ENCODE data around the gene RPP25. TPM values are rescaled to one million over a fixed set of nuclear protein-coding genes. Genes with fewer than 3 reads are reported as not detected.

Gene RPP25
- total and polyA plus RNA-seq, 2 donors (not counting 1 experiment from before 2014, with no cell fraction given): 0.92 to 3.1 TPM

GRCh38 chr15:74924525-74924924 lies 32.0 kb downstream of the RPP25 start:
- no peaks in the 10 kb centered on the region for H3K4me1 Mint-ChIP-seq
- intact Hi-C loops (cut with micrococcal nuclease): no loop called here
- TF ChIP-seq, protein P1, sequence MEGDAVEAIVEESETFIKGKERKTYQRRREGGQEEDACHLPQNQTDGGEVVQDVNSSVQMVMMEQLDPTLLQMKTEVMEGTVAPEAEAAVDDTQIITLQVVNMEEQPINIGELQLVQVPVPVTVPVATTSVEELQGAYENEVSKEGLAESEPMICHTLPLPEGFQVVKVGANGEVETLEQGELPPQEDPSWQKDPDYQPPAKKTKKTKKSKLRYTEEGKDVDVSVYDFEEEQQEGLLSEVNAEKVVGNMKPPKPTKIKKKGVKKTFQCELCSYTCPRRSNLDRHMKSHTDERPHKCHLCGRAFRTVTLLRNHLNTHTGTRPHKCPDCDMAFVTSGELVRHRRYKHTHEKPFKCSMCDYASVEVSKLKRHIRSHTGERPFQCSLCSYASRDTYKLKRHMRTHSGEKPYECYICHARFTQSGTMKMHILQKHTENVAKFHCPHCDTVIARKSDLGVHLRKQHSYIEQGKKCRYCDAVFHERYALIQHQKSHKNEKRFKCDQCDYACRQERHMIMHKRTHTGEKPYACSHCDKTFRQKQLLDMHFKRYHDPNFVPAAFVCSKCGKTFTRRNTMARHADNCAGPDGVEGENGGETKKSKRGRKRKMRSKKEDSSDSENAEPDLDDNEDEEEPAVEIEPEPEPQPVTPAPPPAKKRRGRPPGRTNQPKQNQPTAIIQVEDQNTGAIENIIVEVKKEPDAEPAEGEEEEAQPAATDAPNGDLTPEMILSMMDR (IDR thresholded peaks at IDR 0.05): no peak
- no peak for TF ChIP-seq EZH2 (IDR thresholded peaks at IDR 0.05; ENCODE audit: borderline replicate concordance, insufficient read depth, low read depth, low read length, poor library complexity, severe bottlenecking)
- no peak overlapping the region for H3K4me3 ChIP-seq (ENCODE audit: control extremely low read depth in 1 of 5, extremely low read depth in 1 of 5, insufficient read depth in 1 of 5, low read depth in 2 of 5, low read length in 4 of 5)
- peaks cover 2 to 64% of the 10 kb centered on the region in 2 experiments for H3K36me3 ChIP-seq (replicated peaks in 1 of 2; ENCODE audit: control extremely low read depth in 1 of 2, control insufficient read depth in 1 of 2, extremely low read depth in 1 of 2, insufficient read depth in 2 of 2, low read length in 1 of 2)
- ATAC-seq (ENCODE audit: low read depth): no peak
- H3K27me3 ChIP-seq (replicated peaks in 1 of 4; ENCODE audit: control extremely low read depth in 1 of 4, control insufficient read depth in 3 of 4, insufficient read depth in 4 of 4, low read length in 3 of 4): no peaks in the 10 kb centered on the region
- no peaks in the 10 kb centered on the region for H3K9me3 Mint-ChIP-seq (ENCODE audit: insufficient read depth)
- H3K9ac ChIP-seq (ENCODE audit: low read length): no peak overlapping the region
- POLR2A ChIA-PET: no interaction called here
- no peak for DNase-seq
- peaks cover 9% of the 10 kb centered on the region for H3K79me2 ChIP-seq (ENCODE audit: control insufficient read depth, insufficient read depth, low read length)
- no peak overlapping the region for H3K27ac ChIP-seq (ENCODE audit: low read length in 2 of 2)
- H2AFZ ChIP-seq (ENCODE audit: insufficient read depth, low read depth, low read length, poor library complexity, severe bottlenecking): no peak overlapping the region
- peaks cover 8% of the 10 kb centered on the region for H4K20me1 ChIP-seq (ENCODE audit: control insufficient read depth, insufficient read depth, low read length, poor library complexity, severe bottlenecking)
- H3K27me3 Mint-ChIP-seq: no peaks in the 10 kb centered on the region
- no peak overlapping the region for H3K4me3 Mint-ChIP-seq
- CTCF ChIA-PET: interaction anchor here (1.0 kb wide), 2 partner anchors 18 to 22 kb away, joined by 3 to 4 read pairs; partner anchors contain the start of gene FAM219B
- no peaks in the 10 kb centered on the region for H3K9me3 ChIP-seq (ENCODE audit: control extremely low read depth in 1 of 3, control insufficient read depth in 2 of 3, insufficient read depth in 1 of 3, low read length in 2 of 3)
- H3K27ac Mint-ChIP-seq: no peak overlapping the region
- no CpG with 5 or more reads among the region's 3 CpGs for WGBS (ENCODE audit: insufficient coverage)
- H3K4me1 ChIP-seq (ENCODE audit: control insufficient read depth in 2 of 2, insufficient read depth in 2 of 2, low read length in 2 of 2): no peaks in the 10 kb centered on the region
- H3K4me2 ChIP-seq (replicated peaks; ENCODE audit: low read depth, low read length, poor library complexity, severe bottlenecking): no peak overlapping the region

DNA sequence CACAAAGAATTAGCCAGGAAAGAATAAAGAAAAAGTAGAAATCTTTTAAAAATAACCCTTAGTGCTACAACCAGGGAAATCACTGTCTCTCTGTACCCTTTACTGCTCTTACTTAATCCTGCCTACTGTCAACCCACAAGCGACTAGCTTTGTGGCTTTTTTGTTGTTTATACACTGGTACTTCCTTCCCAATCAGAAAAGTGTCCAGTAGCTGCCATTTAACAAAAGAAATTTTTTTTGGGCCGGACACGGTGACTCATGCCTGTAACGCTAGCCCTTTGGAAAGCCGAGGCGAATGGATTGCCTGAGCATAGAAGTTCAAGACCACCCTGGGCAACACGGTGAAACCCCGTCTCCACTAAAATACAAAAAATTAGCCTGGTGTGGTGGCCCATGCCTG lies 36.1 kb downstream of the RPP25 start:
- ChIA-PET CTCF (interaction anchor here (1.4 to 1.9 kb wide), 2 partner anchors 19 to 78 kb away, joined by 3 to 4 read pairs; no protein-coding TSS in a partner anchor), POLR2A (no interaction called here)
- no peaks in the 10 kb centered on the region for H3K27me3 Mint-ChIP-seq
- H3K9me3 ChIP-seq (ENCODE audit: control extremely low read depth in 1 of 3, control insufficient read depth in 2 of 3, insufficient read depth in 1 of 3, low read length in 2 of 3): no peaks in the 10 kb centered on the region
- no peak overlapping the region for H3K27ac Mint-ChIP-seq
- no peak overlapping the region for H3K4me3 ChIP-seq (ENCODE audit: control extremely low read depth in 1 of 5, extremely low read depth in 1 of 5, insufficient read depth in 1 of 5, low read depth in 2 of 5, low read length in 4 of 5)
- H3K9me3 Mint-ChIP-seq (ENCODE audit: insufficient read depth): no peaks in the 10 kb centered on the region
- WGBS (ENCODE audit: insufficient coverage): 82% methylated on average over 7 of the region's 8 CpGs
- no peak overlapping the region for H3K9ac ChIP-seq (ENCODE audit: low read length)
- H3K27ac ChIP-seq (ENCODE audit: low read length in 2 of 2): no peak overlapping the region
- TF ChIP-seq, protein P1 (IDR thresholded peaks at IDR 0.05): no peak
- TF ChIP-seq EZH2 (IDR thresholded peaks at IDR 0.05; ENCODE audit: borderline replicate concordance, insufficient read depth, low read depth, low read length, poor library complexity, severe bottlenecking): no peak
- H3K36me3 ChIP-seq (replicated peaks in 1 of 2; ENCODE audit: control extremely low read depth in 1 of 2, control insufficient read depth in 1 of 2, extremely low read depth in 1 of 2, insufficient read depth in 2 of 2, low read length in 1 of 2): peaks cover 12 to 56% of the 10 kb centered on the region in 2 experiments
- no peaks in the 10 kb centered on the region for H3K4me1 ChIP-seq (ENCODE audit: control insufficient read depth in 2 of 2, insufficient read depth in 2 of 2, low read length in 2 of 2)
- H4K20me1 ChIP-seq (ENCODE audit: control insufficient read depth, insufficient read depth, low read length, poor library complexity, severe bottlenecking): no peaks in the 10 kb centered on the region
- H3K4me3 Mint-ChIP-seq: no peak overlapping the region
- no peak overlapping the region for H3K4me2 ChIP-seq (replicated peaks; ENCODE audit: low read depth, low read length, poor library complexity, severe bottlenecking)
- no peak overlapping the region for H2AFZ ChIP-seq (ENCODE audit: insufficient read depth, low read depth, low read length, poor library complexity, severe bottlenecking)
- H3K4me1 Mint-ChIP-seq: no peaks in the 10 kb centered on the region
- H3K27me3 ChIP-seq (replicated peaks in 1 of 4; ENCODE audit: control extremely low read depth in 1 of 4, control insufficient read depth in 3 of 4, insufficient read depth in 4 of 4, low read length in 3 of 4): no peaks in the 10 kb centered on the region
- H3K79me2 ChIP-seq (ENCODE audit: control insufficient read depth, insufficient read depth, low read length): no peaks in the 10 kb centered on the region
- no peak for ATAC-seq (ENCODE audit: low read depth)
- DNase-seq: no peak
- intact Hi-C loops (cut with micrococcal nuclease): no loop called here
